Measurements from ENCODE around the gene PITX2. TPM values are rescaled to one million over a fixed set of nuclear protein-coding genes. Genes with fewer than 3 reads are reported as not detected.

The PITX2 gene
- total RNA-seq, 4 donors from 2014 or later, result 3.5 to 31.3 (median 18.2) TPM

DNA sequence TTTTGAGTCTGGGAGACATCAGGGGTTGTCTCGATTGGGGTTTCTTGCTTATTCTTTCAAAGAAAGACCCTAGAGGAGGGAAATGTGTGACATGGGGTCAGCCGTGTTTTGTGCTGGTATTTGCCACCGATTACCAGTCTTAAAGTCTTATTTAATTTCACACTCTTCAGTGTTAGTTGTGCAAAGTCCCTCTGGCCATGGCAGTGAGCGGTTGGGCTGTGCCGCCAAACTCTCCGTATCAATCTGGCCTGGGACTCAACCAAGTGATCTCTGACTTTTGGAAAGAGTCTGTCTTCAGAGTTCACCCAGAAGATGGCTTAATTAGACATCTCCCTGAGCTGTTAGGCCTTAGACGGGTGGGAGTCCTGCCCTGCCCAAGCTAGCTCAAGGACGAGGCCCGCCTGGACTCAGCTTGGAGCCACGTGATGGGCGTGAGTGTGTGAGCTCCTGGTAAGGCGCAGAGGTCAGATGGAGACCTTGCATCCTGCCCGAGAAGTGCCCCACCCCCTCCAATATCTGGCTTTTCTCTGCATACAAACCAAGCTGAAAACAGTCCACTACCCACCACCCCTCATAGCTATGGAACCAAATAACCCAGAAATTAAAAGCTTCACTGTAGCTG, 3.8 kb upstream of the PITX2 start:
- Histone ChIP-seq H3K36me3 (no peaks in the 10 kb centered on the region), H3K27ac (no peak overlapping the region), H3K4me1 (peaks cover 0 to 29% (median 1%) of the 10 kb centered on the region in 3 donors), H3K9me3 (no peaks in the 10 kb centered on the region), H3K4me3 (no peak overlapping the region), H3K27me3 (peaks cover 95% of the 10 kb centered on the region)
- no peak for TF ChIP-seq POLR2A (IDR thresholded peaks at IDR 0.05)
- TF ChIP-seq POLR2AphosphoS5 (IDR thresholded peaks at IDR 0.05), result no peak
- TF ChIP-seq, protein P1, sequence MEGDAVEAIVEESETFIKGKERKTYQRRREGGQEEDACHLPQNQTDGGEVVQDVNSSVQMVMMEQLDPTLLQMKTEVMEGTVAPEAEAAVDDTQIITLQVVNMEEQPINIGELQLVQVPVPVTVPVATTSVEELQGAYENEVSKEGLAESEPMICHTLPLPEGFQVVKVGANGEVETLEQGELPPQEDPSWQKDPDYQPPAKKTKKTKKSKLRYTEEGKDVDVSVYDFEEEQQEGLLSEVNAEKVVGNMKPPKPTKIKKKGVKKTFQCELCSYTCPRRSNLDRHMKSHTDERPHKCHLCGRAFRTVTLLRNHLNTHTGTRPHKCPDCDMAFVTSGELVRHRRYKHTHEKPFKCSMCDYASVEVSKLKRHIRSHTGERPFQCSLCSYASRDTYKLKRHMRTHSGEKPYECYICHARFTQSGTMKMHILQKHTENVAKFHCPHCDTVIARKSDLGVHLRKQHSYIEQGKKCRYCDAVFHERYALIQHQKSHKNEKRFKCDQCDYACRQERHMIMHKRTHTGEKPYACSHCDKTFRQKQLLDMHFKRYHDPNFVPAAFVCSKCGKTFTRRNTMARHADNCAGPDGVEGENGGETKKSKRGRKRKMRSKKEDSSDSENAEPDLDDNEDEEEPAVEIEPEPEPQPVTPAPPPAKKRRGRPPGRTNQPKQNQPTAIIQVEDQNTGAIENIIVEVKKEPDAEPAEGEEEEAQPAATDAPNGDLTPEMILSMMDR (IDR thresholded peaks at IDR 0.05), result no peak
- no peak for TF ChIP-seq EP300 (IDR thresholded peaks at IDR 0.05)
- WGBS, 2 donors (ENCODE audit: low coverage in 1 of 2), result 62 to 74% methylated on average over 7 to 8 of the region's 13 CpGs
- ATAC-seq, result no peak

DNA sequence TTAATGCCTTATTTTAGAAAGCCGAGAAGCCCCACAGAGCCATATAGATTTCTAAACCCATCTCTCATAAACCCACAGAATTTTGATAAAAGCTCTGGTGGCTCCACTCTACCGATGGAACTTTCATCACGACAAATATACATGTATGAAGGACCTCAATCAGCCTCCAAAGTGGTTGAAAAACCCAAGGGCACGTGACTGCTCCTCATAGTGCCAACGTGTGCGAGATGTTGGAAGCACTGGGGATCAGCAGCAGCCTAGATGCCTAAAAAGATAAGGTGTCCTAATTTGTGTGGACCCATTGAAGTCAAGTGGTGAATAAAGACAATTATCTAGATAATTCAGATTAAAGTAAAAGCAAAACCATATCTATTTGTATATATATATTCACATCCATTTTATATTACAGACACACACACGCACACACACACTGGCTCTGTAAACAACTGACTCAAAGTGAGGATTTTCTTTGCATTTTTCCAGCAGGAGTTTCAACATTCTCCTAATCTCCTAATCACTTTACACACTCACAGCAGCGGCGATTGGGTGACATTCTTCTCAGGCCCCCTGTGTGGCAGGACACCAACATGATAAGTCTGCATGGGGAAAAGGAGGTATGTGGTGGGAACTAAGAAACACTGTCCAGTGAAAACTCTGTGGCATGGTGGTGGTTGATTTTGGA, 2.8 kb upstream of the PITX2 start:
- ATAC-seq, result no peak
- H3K27me3 ChIP-seq, result peaks cover 95% of the 10 kb centered on the region
- no peak overlapping the region for H3K4me3 ChIP-seq
- 45 to 48% methylated on average over 7 to 9 of the region's 9 CpGs for WGBS, 2 donors (ENCODE audit: low coverage in 1 of 2)
- no peaks in the 10 kb centered on the region for H3K36me3 ChIP-seq
- H3K4me1 ChIP-seq, result peaks cover 0 to 30% (median 0%) of the 10 kb centered on the region in 3 donors
- TF ChIP-seq POLR2A (IDR thresholded peaks at IDR 0.05) (no peak), EP300 (IDR thresholded peaks at IDR 0.05) (no peak), POLR2AphosphoS5 (IDR thresholded peaks at IDR 0.05) (no peak)
- TF ChIP-seq, protein P1 (IDR thresholded peaks at IDR 0.05), result no peak
- no peaks in the 10 kb centered on the region for H3K9me3 ChIP-seq
- no peak overlapping the region for H3K27ac ChIP-seq

DNA sequence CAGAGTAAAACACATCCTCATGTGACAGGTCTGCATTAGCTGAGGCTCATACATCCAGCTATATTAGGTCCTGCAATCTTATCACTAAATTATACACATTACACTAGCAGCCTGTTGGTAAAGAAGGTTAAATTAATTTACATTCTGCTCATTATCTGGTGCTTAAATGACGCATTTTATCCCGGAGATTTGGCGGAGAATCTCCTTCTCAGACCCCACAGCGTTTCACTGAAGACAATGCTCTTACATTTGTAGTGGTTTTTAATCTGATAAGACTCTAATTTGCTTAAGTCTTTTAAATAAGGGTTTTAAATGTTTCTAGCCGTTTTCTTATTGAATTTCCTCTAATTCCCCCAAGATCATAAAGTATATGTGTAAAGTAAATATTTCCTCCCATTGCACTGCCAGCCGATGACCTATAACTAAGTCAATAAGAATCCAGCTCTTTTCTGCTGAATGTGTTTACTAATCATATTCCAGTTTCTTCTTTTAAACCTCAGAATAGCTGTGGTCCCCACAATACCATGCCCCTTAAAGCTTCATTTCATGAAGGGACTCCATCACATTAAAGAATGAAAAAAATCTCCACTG, 2.1 kb upstream of the PITX2 start:
- TF ChIP-seq EP300 (IDR thresholded peaks at IDR 0.05) (no peak), POLR2A (IDR thresholded peaks at IDR 0.05) (no peak), POLR2AphosphoS5 (IDR thresholded peaks at IDR 0.05) (no peak)
- TF ChIP-seq, protein P1 (IDR thresholded peaks at IDR 0.05), result no peak
- peak overlapping the region in 2 of 4 donors; percentile 39 to 86 for H3K27ac ChIP-seq
- no peaks in the 10 kb centered on the region for H3K9me3 ChIP-seq
- H3K4me3 ChIP-seq, result no peak overlapping the region
- peaks cover 0 to 38% (median 0%) of the 10 kb centered on the region in 3 donors for H3K4me1 ChIP-seq
- ATAC-seq, result no peak
- 40 to 72% methylated on average over 6 of the region's 6 CpGs for WGBS, 2 donors (ENCODE audit: low coverage in 1 of 2)
- peaks cover 93% of the 10 kb centered on the region for H3K27me3 ChIP-seq
- no peaks in the 10 kb centered on the region for H3K36me3 ChIP-seq

DNA sequence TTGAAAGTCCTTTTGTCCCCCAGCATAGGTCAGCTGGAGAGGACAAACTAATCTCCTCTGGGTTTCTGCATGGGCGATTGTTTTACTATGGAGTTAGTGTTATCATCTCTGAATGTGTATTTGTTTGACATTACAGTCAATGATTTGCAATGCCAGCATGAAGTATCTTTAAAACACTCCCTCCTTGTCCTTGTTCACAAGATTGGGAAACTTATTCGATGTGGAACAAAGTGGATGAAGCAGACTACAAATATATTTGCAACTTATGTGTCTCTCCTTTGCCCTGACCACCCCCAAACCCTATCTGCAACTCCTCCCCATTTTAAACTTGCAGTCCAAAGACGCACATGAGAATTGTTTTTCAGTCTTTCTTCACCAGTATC, 1.5 kb upstream of the PITX2 start:
- no peaks in the 10 kb centered on the region for H3K36me3 ChIP-seq
- peak overlapping the region in 2 of 4 donors; percentile 39 to 86 for H3K27ac ChIP-seq
- H3K4me1 ChIP-seq, result peaks cover 0 to 44% (median 0%) of the 10 kb centered on the region in 3 donors
- H3K27me3 ChIP-seq, result peaks cover 93% of the 10 kb centered on the region
- H3K9me3 ChIP-seq, result no peaks in the 10 kb centered on the region
- 23 to 36% methylated on average over 3 of the region's 3 CpGs for WGBS, 2 donors (ENCODE audit: low coverage in 1 of 2)
- no peak for ATAC-seq
- no peak overlapping the region for H3K4me3 ChIP-seq
- TF ChIP-seq EP300 (IDR thresholded peaks at IDR 0.05) (no peak), POLR2AphosphoS5 (IDR thresholded peaks at IDR 0.05) (no peak), POLR2A (IDR thresholded peaks at IDR 0.05) (no peak)
- TF ChIP-seq, protein P1 (IDR thresholded peaks at IDR 0.05), result no peak
